K562 (cell line): ENCODE results near the gene ERVK3-1. TPM values are rescaled to one million over a fixed set of nuclear protein-coding genes. Genes with fewer than 3 reads are reported as not detected.

Experiments
- CBFB ChIP-seq: sonication (generic); formaldehyde crosslinking; IDR thresholded peaks from 2 replicates; pipeline ENCODE4 v1.4.0; 2020; ENCODE audit warnings: mild to moderate bottlenecking, missing genetic modification reagents
- CREB1 ChIP-seq, 2 experiments: sonication (generic) in 1 of 2; formaldehyde crosslinking in 1 of 2; IDR thresholded peaks; 2 replicates each; pipeline versions ENCODE4 v1.6.1 to v1.8.0; 2012 to 2022; ENCODE audit warnings: inconsistent platforms in 1 of 2, mild to moderate bottlenecking in 1 of 2, missing genetic modification reagents in 1 of 2, moderate library complexity in 1 of 2
- HDAC3 ChIP-seq: fragments of 450-650 bp; IDR thresholded peaks from 2 replicates; pipeline ENCODE4 v1.6.1; 2018; ENCODE audit warnings: borderline replicate concordance, mild to moderate bottlenecking, moderate library complexity; ENCODE audit not compliant: partially characterized antibody
- MCM5 ChIP-seq: fragments of 450-650 bp; IDR thresholded peaks from 2 replicates; pipeline ENCODE4 v1.6.1; 2016; ENCODE audit warnings: low read depth
- RFX1 ChIP-seq: fragments of 450-650 bp; IDR thresholded peaks from 2 replicates; pipeline ENCODE4 v1.6.1; 2016; ENCODE audit warnings: mild to moderate bottlenecking, moderate library complexity
- STAT5A ChIP-seq: IDR thresholded peaks from 2 replicates; pipeline ENCODE4 v1.6.1; 2012; ENCODE audit warnings: low read length, inconsistent platforms, borderline replicate concordance
- ZBED1 ChIP-seq: IDR thresholded peaks from 2 replicates; pipeline ENCODE4 v1.6.1; 2014
- ZNF274 ChIP-seq: IDR thresholded peaks from 2 replicates; pipeline ENCODE4 v1.6.1; 2011; ENCODE audit warnings: low read depth, mild to moderate bottlenecking, low read length, moderate library complexity, borderline replicate concordance
- polyA plus RNA-seq, 8 experiments: library from polyadenylated mRNA; depleted of rRNA in 4 of 8; stranded (reverse) in 5 of 8; unstranded in 3 of 8; fragments of >200 nt; fragmentation: Nextera tagmentation in 2 of 8; fragmentation: Illumina TruSeq in 1 of 8; extraction: Ambion mirVana in 2 of 8; extraction: Trizol in 1 of 8; gene quantifications; 2 replicates each; pipeline versions ENCODE4 v1.2.1 to v1.2.3, GENCODE V29; 2011 to 2014; ENCODE audit warnings: inconsistent platforms in 1 of 8, missing spikeins in 1 of 8
- total RNA-seq, 7 experiments: library from RNA; depleted of rRNA in 6 of 7; stranded (reverse); fragments of >200 nt in 6 of 7; fragmentation: Illumina TruSeq in 2 of 7; extraction: Trizol in 2 of 7; gene quantifications; 2 replicates each; pipeline versions ENCODE4 v1.2.1 to v1.2.3, GENCODE V29; 2011 to 2021; ENCODE audit warnings: low replicate concordance in 1 of 7
- TF ChIP-seq, protein P1 (sequence below): fragments of 450-650 bp; IDR thresholded peaks from 2 replicates; pipeline ENCODE4 v1.6.1; 2016; ENCODE audit warnings: mild to moderate bottlenecking
- TF ChIP-seq, protein P2 (sequence below): fragments of 200-800 bp; sonication (Bioruptor generic); IDR thresholded peaks from 2 replicates; pipeline ENCODE4 v1.6.1; 2017; ENCODE audit warnings: missing genetic modification characterization, missing compliant biosample characterization
- TF ChIP-seq, protein P3 (sequence below): fragments of 450-650 bp; formaldehyde crosslinking; IDR thresholded peaks from 2 replicates; pipeline ENCODE4 v1.4.0; 2022; ENCODE audit warnings: mild to moderate bottlenecking, moderate library complexity
- TF ChIP-seq, protein P4 (sequence below): fragments of 450-650 bp; IDR thresholded peaks from 2 replicates; pipeline ENCODE4 v1.6.1; 2017; ENCODE audit warnings: antibody characterized with exemption, mild to moderate bottlenecking
- TF ChIP-seq, protein P5 (sequence below): sonication (generic); formaldehyde crosslinking; IDR thresholded peaks from 2 replicates; pipeline ENCODE4 v1.8.1; 2022; ENCODE audit warnings: missing genetic modification reagents
- TF ChIP-seq, protein P6 (sequence below): fragments of 450-650 bp; formaldehyde crosslinking; IDR thresholded peaks from 2 replicates; pipeline ENCODE4 v1.4.0; 2020; ENCODE audit warnings: mild to moderate bottlenecking, moderate library complexity

Gene ERVK3-1
- total and polyA plus RNA-seq, 9 of the 15 experiments (the other 6 are each of a cell fraction or from before 2014, with no cell fraction given), result 87.6 to 299 (median 119) TPM

DNA sequence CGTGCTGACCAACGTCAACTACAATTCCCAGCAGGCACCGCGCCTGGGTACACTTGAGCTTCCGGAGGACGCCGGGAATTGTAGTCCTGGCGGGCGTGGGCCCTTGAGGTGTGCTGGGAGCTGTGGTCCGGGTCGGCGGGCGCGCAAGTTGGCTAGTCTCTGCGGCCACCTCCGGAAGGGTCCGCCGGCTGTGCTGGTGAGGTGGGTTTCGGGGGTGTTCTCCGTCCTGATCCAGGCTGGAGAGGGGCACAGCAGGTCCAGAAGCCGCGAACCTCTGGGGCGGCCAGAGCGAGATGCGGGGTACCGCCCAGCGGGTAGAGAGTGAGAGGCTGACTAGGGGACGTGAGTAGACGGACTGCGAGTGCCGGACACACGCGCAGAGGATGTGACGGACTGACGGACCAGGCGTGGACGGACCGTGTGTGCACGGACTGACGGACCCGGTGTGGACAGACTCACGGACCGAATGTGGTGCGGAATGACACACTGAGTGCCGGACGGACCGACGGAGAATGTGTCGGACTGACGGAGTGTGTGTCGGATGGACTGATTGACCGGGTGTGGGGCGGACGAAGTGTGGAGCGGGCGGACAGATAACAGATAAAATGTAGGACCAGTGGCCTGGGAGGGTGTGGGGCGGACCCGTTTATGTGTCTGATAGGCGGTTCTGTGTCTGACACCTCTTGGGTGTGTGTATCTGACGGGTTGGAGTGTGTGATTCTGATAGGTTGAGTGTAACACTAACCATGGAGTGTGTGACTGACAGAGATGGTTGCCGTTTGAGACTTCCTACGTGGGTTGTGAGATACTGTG, 21.9 kb downstream of the ERVK3-1 start, which contains the start of gene ZSCAN22 (continued):
- TF ChIP-seq, protein P1, sequence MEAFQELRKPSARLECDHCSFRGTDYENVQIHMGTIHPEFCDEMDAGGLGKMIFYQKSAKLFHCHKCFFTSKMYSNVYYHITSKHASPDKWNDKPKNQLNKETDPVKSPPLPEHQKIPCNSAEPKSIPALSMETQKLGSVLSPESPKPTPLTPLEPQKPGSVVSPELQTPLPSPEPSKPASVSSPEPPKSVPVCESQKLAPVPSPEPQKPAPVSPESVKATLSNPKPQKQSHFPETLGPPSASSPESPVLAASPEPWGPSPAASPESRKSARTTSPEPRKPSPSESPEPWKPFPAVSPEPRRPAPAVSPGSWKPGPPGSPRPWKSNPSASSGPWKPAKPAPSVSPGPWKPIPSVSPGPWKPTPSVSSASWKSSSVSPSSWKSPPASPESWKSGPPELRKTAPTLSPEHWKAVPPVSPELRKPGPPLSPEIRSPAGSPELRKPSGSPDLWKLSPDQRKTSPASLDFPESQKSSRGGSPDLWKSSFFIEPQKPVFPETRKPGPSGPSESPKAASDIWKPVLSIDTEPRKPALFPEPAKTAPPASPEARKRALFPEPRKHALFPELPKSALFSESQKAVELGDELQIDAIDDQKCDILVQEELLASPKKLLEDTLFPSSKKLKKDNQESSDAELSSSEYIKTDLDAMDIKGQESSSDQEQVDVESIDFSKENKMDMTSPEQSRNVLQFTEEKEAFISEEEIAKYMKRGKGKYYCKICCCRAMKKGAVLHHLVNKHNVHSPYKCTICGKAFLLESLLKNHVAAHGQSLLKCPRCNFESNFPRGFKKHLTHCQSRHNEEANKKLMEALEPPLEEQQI, result no peak
- no peak for TF ChIP-seq MCM5
- TF ChIP-seq, protein P2, sequence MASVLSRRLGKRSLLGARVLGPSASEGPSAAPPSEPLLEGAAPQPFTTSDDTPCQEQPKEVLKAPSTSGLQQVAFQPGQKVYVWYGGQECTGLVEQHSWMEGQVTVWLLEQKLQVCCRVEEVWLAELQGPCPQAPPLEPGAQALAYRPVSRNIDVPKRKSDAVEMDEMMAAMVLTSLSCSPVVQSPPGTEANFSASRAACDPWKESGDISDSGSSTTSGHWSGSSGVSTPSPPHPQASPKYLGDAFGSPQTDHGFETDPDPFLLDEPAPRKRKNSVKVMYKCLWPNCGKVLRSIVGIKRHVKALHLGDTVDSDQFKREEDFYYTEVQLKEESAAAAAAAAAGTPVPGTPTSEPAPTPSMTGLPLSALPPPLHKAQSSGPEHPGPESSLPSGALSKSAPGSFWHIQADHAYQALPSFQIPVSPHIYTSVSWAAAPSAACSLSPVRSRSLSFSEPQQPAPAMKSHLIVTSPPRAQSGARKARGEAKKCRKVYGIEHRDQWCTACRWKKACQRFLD (CRISPR knock-in tag), result no peak; the same call in 1 of the 2 replicates
- no peak for TF ChIP-seq ZBED1
- TF ChIP-seq, protein P3, sequence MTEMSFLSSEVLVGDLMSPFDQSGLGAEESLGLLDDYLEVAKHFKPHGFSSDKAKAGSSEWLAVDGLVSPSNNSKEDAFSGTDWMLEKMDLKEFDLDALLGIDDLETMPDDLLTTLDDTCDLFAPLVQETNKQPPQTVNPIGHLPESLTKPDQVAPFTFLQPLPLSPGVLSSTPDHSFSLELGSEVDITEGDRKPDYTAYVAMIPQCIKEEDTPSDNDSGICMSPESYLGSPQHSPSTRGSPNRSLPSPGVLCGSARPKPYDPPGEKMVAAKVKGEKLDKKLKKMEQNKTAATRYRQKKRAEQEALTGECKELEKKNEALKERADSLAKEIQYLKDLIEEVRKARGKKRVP (CRISPR knock-in tag), result no peak
- TF ChIP-seq, protein P4, sequence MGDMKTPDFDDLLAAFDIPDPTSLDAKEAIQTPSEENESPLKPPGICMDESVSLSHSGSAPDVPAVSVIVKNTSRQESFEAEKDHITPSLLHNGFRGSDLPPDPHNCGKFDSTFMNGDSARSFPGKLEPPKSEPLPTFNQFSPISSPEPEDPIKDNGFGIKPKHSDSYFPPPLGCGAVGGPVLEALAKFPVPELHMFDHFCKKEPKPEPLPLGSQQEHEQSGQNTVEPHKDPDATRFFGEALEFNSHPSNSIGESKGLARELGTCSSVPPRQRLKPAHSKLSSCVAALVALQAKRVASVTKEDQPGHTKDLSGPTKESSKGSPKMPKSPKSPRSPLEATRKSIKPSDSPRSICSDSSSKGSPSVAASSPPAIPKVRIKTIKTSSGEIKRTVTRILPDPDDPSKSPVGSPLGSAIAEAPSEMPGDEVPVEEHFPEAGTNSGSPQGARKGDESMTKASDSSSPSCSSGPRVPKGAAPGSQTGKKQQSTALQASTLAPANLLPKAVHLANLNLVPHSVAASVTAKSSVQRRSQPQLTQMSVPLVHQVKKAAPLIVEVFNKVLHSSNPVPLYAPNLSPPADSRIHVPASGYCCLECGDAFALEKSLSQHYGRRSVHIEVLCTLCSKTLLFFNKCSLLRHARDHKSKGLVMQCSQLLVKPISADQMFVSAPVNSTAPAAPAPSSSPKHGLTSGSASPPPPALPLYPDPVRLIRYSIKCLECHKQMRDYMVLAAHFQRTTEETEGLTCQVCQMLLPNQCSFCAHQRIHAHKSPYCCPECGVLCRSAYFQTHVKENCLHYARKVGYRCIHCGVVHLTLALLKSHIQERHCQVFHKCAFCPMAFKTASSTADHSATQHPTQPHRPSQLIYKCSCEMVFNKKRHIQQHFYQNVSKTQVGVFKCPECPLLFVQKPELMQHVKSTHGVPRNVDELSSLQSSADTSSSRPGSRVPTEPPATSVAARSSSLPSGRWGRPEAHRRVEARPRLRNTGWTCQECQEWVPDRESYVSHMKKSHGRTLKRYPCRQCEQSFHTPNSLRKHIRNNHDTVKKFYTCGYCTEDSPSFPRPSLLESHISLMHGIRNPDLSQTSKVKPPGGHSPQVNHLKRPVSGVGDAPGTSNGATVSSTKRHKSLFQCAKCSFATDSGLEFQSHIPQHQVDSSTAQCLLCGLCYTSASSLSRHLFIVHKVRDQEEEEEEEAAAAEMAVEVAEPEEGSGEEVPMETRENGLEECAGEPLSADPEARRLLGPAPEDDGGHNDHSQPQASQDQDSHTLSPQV, result peak; percentile 49; the same call in 1 of the 2 replicates
- TF ChIP-seq ZNF274, result no peak
- TF ChIP-seq CREB1 (IDR thresholded peaks at IDR 0.05), result peak; percentile 95
- TF ChIP-seq CREB1 (CRISPR knock-in tag; IDR thresholded peaks at IDR 0.05), result peak; percentile 98
- 0 out of 2 replicates have a peak, but pooled peaks have one; percentile 77 for TF ChIP-seq CBFB (CRISPR knock-in tag)
- TF ChIP-seq HDAC3, result no peak
- TF ChIP-seq STAT5A, result no peak; the same call in 1 of the 2 replicates
- TF ChIP-seq, protein P5, sequence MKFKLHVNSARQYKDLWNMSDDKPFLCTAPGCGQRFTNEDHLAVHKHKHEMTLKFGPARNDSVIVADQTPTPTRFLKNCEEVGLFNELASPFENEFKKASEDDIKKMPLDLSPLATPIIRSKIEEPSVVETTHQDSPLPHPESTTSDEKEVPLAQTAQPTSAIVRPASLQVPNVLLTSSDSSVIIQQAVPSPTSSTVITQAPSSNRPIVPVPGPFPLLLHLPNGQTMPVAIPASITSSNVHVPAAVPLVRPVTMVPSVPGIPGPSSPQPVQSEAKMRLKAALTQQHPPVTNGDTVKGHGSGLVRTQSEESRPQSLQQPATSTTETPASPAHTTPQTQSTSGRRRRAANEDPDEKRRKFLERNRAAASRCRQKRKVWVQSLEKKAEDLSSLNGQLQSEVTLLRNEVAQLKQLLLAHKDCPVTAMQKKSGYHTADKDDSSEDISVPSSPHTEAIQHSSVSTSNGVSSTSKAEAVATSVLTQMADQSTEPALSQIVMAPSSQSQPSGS (CRISPR knock-in tag), result no peak
- TF ChIP-seq RFX1, result no peak
- TF ChIP-seq, protein P6, sequence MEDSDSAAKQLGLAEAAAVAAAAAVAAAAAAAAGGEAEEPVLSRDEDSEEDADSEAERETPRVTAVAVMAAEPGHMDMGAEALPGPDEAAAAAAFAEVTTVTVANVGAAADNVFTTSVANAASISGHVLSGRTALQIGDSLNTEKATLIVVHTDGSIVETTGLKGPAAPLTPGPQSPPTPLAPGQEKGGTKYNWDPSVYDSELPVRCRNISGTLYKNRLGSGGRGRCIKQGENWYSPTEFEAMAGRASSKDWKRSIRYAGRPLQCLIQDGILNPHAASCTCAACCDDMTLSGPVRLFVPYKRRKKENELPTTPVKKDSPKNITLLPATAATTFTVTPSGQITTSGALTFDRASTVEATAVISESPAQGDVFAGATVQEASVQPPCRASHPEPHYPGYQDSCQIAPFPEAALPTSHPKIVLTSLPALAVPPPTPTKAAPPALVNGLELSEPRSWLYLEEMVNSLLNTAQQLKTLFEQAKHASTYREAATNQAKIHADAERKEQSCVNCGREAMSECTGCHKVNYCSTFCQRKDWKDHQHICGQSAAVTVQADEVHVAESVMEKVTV (CRISPR knock-in tag), result no peak
